ENCODE results near the gene UBE2Q2.

- TF ChIP-seq ATF3 (CRISPR knock-in tag; conservative IDR thresholded peaks at IDR 0.05) (no peak), CTCF (IDR thresholded peaks at IDR 0.05) (no peak), ZBTB21 (CRISPR knock-in tag; IDR thresholded peaks at IDR 0.05; ENCODE audit: borderline replicate concordance) (no peak), NR2C2 (CRISPR knock-in tag; IDR thresholded peaks at IDR 0.05) (no peak), KAT7 (CRISPR knock-in tag; IDR thresholded peaks at IDR 0.05; ENCODE audit: borderline replicate concordance) (no peak), SP1 (CRISPR knock-in tag; conservative IDR thresholded peaks at IDR 0.05) (no peak)
- TF ChIP-seq, protein P1, sequence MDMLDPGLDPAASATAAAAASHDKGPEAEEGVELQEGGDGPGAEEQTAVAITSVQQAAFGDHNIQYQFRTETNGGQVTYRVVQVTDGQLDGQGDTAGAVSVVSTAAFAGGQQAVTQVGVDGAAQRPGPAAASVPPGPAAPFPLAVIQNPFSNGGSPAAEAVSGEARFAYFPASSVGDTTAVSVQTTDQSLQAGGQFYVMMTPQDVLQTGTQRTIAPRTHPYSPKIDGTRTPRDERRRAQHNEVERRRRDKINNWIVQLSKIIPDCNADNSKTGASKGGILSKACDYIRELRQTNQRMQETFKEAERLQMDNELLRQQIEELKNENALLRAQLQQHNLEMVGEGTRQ (CRISPR knock-in tag; IDR thresholded peaks at IDR 0.05), result no peak
- TF ChIP-seq, protein P2, sequence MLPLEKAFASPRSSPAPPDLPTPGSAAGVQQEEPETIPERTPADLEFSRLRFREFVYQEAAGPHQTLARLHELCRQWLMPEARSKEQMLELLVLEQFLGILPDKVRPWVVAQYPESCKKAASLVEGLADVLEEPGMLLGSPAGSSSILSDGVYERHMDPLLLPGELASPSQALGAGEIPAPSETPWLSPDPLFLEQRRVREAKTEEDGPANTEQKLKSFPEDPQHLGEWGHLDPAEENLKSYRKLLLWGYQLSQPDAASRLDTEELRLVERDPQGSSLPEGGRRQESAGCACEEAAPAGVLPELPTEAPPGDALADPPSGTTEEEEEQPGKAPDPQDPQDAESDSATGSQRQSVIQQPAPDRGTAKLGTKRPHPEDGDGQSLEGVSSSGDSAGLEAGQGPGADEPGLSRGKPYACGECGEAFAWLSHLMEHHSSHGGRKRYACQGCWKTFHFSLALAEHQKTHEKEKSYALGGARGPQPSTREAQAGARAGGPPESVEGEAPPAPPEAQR (CRISPR knock-in tag; IDR thresholded peaks at IDR 0.05), result no peak
- TF ChIP-seq, protein P3, sequence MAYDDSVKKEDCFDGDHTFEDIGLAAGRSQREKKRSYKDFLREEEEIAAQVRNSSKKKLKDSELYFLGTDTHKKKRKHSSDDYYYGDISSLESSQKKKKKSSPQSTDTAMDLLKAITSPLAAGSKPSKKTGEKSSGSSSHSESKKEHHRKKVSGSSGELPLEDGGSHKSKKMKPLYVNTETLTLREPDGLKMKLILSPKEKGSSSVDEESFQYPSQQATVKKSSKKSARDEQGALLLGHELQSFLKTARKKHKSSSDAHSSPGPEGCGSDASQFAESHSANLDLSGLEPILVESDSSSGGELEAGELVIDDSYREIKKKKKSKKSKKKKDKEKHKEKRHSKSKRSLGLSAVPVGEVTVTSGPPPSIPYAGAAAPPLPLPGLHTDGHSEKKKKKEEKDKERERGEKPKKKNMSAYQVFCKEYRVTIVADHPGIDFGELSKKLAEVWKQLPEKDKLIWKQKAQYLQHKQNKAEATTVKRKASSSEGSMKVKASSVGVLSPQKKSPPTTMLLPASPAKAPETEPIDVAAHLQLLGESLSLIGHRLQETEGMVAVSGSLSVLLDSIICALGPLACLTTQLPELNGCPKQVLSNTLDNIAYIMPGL (CRISPR knock-in tag; IDR thresholded peaks at IDR 0.05), result no peak
Measured at GRCh38 chr15:75828429-75828828, 14.8 kb upstream of the UBE2Q2 start.

Measured in WTC11 (cell line).